Measurements from ENCODE around the gene SYTL5. TPM values are rescaled to one million over a fixed set of nuclear protein-coding genes. Genes with fewer than 3 reads are reported as not detected.

The SYTL5 gene
- total and polyA plus RNA-seq, 9 donors: 0.10 to 2.8 (median 0.18) TPM; not detected in 2

DNA sequence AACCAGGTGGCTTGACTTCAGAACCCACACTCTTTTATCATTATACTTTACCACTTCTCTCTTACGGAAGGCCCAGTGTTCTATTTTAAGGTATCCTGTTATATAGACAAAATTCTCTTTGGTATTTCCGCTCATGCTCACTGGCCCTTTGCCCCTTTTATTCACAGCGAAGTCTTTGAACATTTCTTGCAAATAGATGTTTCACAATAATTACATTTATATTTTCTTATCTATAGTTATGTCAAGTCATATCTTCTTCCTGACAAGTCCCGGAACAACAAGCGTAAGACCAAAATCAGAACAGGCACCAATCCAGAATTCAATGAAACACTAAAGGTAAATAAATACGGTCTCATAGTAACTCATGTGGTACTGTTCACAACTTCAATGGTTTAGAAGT, 102.0 kb downstream of the SYTL5 start:
- H3K4me1 ChIP-seq (ENCODE audit: insufficient read depth): no peaks in the 10 kb centered on the region
- no peaks in the 10 kb centered on the region for H3K27me3 ChIP-seq
- H3K36me3 ChIP-seq: no peaks in the 10 kb centered on the region
- intact Hi-C loops (cut with DNase I): no loop called here
- no peak overlapping the region for H3K4me3 ChIP-seq
- no peak for DNase-seq
- 43 to 59% (median 48%) methylated on average over 6 of the region's 6 CpGs for WGBS, 3 donors
- no peak for TF ChIP-seq POLR2A (IDR thresholded peaks at IDR 0.05)
- TF ChIP-seq, protein P1, sequence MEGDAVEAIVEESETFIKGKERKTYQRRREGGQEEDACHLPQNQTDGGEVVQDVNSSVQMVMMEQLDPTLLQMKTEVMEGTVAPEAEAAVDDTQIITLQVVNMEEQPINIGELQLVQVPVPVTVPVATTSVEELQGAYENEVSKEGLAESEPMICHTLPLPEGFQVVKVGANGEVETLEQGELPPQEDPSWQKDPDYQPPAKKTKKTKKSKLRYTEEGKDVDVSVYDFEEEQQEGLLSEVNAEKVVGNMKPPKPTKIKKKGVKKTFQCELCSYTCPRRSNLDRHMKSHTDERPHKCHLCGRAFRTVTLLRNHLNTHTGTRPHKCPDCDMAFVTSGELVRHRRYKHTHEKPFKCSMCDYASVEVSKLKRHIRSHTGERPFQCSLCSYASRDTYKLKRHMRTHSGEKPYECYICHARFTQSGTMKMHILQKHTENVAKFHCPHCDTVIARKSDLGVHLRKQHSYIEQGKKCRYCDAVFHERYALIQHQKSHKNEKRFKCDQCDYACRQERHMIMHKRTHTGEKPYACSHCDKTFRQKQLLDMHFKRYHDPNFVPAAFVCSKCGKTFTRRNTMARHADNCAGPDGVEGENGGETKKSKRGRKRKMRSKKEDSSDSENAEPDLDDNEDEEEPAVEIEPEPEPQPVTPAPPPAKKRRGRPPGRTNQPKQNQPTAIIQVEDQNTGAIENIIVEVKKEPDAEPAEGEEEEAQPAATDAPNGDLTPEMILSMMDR (IDR thresholded peaks at IDR 0.05): no peak
- TF ChIP-seq EP300 (IDR thresholded peaks at IDR 0.05): no peak
- no peak overlapping the region for H3K27ac ChIP-seq
- H3K9me3 ChIP-seq: no peaks in the 10 kb centered on the region

DNA sequence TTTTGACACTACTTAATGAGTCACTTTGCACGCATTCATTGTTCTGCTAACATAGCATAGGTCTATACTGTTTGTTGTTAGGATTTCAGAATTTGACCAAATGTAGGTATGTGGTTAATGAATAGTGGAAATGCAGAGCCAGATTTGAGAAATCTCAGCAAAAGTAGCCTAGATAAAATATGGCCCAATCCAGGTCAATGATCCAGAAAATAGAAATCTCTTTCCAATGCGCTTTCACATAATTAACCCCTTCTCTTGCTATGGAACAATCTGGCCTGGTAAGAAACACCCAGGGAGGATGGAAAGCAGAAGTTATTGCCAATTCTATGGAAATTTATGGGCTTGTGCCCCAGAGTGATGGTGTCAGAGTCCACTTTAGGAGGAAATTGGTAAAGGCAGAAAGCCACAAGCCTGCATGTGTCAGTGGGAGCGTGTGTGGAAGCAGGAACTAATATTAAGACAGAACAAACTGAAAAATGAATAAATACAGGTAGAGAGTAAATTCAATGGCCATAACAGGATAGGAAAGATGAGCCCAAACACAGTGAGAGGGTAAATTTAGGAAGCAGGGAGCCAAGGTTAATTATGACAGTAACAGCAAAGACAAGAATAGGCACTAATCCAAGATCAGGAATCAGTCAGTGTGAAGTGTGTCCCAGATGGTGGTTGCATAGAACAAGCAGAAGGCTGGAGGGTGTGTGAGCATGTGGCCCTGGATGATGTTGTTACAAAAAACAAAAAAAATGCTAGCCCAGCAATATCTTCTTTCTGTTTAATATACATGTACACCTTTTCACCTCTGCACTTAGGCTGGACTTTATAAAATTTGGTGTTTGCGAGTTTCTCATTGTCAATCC, 102.9 kb downstream of the SYTL5 start:
- Histone ChIP-seq H3K4me3 (no peak overlapping the region), H3K27ac (no peak overlapping the region), H3K4me1 (ENCODE audit: insufficient read depth) (no peaks in the 10 kb centered on the region), H3K9me3 (no peaks in the 10 kb centered on the region), H3K27me3 (no peaks in the 10 kb centered on the region), H3K36me3 (no peaks in the 10 kb centered on the region)
- WGBS, 3 donors: 69 to 77% (median 76%) methylated on average over 4 of the region's 4 CpGs
- intact Hi-C loops (cut with DNase I): no loop called here
- no peak for DNase-seq
- no peak for TF ChIP-seq EP300 (IDR thresholded peaks at IDR 0.05)
- TF ChIP-seq POLR2A (IDR thresholded peaks at IDR 0.05): no peak
- TF ChIP-seq, protein P1 (IDR thresholded peaks at IDR 0.05): no peak

DNA sequence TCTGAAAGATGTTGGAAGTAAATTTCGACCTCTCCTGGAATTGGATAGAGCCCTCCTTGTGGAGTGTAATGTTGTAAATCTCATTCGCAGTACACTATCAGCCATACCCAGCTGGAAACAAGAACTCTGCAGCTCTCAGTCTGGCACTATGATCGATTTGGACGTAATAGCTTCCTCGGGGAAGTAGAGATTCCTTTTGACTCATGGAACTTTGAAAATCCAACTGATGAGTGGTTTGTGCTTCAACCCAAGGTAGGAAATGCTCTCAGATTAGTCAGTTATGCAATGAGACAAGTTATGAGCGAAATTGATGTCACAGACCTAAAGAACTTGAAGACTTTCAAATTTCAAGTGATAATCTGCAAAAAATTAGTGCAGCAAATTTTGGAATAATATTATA, 103.9 kb downstream of the SYTL5 start:
- no peaks in the 10 kb centered on the region for H3K36me3 ChIP-seq
- H3K4me3 ChIP-seq: no peak overlapping the region
- no peaks in the 10 kb centered on the region for H3K27me3 ChIP-seq
- intact Hi-C loops (cut with DNase I): no loop called here
- no peak for DNase-seq
- WGBS, 3 donors: 53 to 66% (median 61%) methylated on average over 6 of the region's 6 CpGs
- TF ChIP-seq, protein P1 (IDR thresholded peaks at IDR 0.05): no peak
- TF ChIP-seq POLR2A (IDR thresholded peaks at IDR 0.05) (no peak), EP300 (IDR thresholded peaks at IDR 0.05) (no peak)
- no peaks in the 10 kb centered on the region for H3K4me1 ChIP-seq (ENCODE audit: insufficient read depth)
- no peaks in the 10 kb centered on the region for H3K9me3 ChIP-seq
- H3K27ac ChIP-seq: no peak overlapping the region

DNA sequence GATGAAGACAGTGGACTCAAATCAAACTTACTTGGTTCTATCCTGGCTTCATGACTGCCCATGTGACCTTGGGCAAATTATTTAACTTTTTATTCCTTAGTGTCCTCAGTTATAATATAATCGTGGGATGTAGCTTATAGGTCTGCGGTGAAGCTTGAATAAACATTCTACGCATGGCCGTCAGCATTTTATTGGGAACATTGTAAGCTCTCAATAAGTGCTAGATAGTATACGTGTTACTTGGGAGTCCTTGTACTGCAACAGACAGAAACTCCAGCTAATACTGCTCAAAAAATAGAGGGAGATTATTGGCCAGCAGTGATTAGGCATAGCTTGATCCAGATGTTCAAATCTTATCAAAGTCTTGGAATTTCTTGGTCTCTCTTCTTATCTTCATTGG, 104.8 kb downstream of the SYTL5 start:
- Histone ChIP-seq H3K9me3 (no peaks in the 10 kb centered on the region), H3K27ac (no peak overlapping the region), H3K27me3 (no peaks in the 10 kb centered on the region), H3K36me3 (no peaks in the 10 kb centered on the region), H3K4me1 (ENCODE audit: insufficient read depth) (no peaks in the 10 kb centered on the region), H3K4me3 (no peak overlapping the region)
- DNase-seq: no peak
- WGBS, 3 donors: 80 to 86% (median 85%) methylated on average over 5 of the region's 5 CpGs
- intact Hi-C loops (cut with DNase I): no loop called here
- TF ChIP-seq, protein P1 (IDR thresholded peaks at IDR 0.05): no peak
- TF ChIP-seq POLR2A (IDR thresholded peaks at IDR 0.05): no peak
- TF ChIP-seq EP300 (IDR thresholded peaks at IDR 0.05): no peak

Measured in ovary (tissue), 9 donors.